ENCODE data around the gene SLC25A13. TPM values are rescaled to one million over a fixed set of nuclear protein-coding genes. Genes with fewer than 3 reads are reported as not detected.

The SLC25A13 gene
- total RNA-seq, 1 experiment from 2014 or later, result 71.7 TPM

- Mint-ChIP-seq H3K4me3 (no peak overlapping the region), H3K36me3 (ENCODE audit: insufficient read depth in 1 of 3, low read depth in 3 of 3) (peaks cover 8 to 15% (median 10%) of the 10 kb centered on the region in 3 experiments), H3K27ac (no peak overlapping the region), H3K9me3 (no peaks in the 10 kb centered on the region; a peak in 1 of 5 replicates), H3K27me3 (ENCODE audit: low read depth) (no peaks in the 10 kb centered on the region), H3K4me1 (peaks cover 6% of the 10 kb centered on the region in 2 experiments; a peak in 3 of 4 replicates)
- Histone ChIP-seq H3K23me2 (ENCODE audit: insufficient read length, low read depth, low read length, poor library complexity, severe bottlenecking) (no peaks in the 10 kb centered on the region), H3K56ac (ENCODE audit: insufficient read length, low read depth, low read length) (no peak overlapping the region), H2AFZ (ENCODE audit: low read length) (no peak overlapping the region), H2AK5ac (ENCODE audit: insufficient read length, low read length) (no peak overlapping the region), H2BK12ac (ENCODE audit: insufficient read length, low read depth, low read length) (no peak overlapping the region), H4K5ac (ENCODE audit: insufficient read length, low read depth, low read length) (no peak overlapping the region), H3K18ac (ENCODE audit: insufficient read length, low read depth, low read length) (no peak overlapping the region), H3T11ph (ENCODE audit: low read length) (no peak overlapping the region), H3K9ac (ENCODE audit: extremely low read depth, insufficient read length, low read length) (no peak overlapping the region), H3K23ac (ENCODE audit: insufficient read length, low read depth, low read length) (no peak overlapping the region), H2BK20ac (ENCODE audit: low read depth, low read length, poor library complexity, severe bottlenecking) (no peak overlapping the region), H3K79me2 (ENCODE audit: insufficient read depth, low read length) (no peaks in the 10 kb centered on the region), H3K27me3 (ENCODE audit: insufficient read depth, low read length) (no peaks in the 10 kb centered on the region), H3K4me2 (ENCODE audit: insufficient read depth, insufficient read length, low read length) (no peak overlapping the region), H2BK5ac (ENCODE audit: insufficient read length, low read length) (no peak overlapping the region), H3K27ac (ENCODE audit: insufficient read length, low read depth, low read length) (no peak overlapping the region), H2BK15ac (ENCODE audit: low read depth, low read length) (no peak overlapping the region), H4K20me1 (ENCODE audit: control insufficient read depth, insufficient read depth, insufficient read length) (no peaks in the 10 kb centered on the region), H3K79me1 (ENCODE audit: insufficient read depth, low read depth, low read length, poor library complexity, severe bottlenecking) (no peaks in the 10 kb centered on the region), H2BK120ac (ENCODE audit: low read depth, low read length, poor library complexity, severe bottlenecking) (no peak overlapping the region), H3K14ac (ENCODE audit: insufficient read depth, low read length) (no peak overlapping the region), H3K4me1 (ENCODE audit: insufficient read depth, low read length) (no peaks in the 10 kb centered on the region), H4K91ac (ENCODE audit: insufficient read length, low read depth, low read length) (no peak overlapping the region), H3K9me3 (ENCODE audit: control insufficient read depth, low read depth, low read length) (no peaks in the 10 kb centered on the region), H4K8ac (replicated peaks; ENCODE audit: insufficient read length, low read depth, low read length) (no peak overlapping the region), H3K4ac (ENCODE audit: low read depth, low read length) (no peak overlapping the region)
- WGBS (ENCODE audit: extremely low coverage, insufficient read length, low lambda C conversion rate), result no CpG with 5 or more reads among the region's 1 CpG
- DNase-seq, result no peak
- TF ChIP-seq CTCF (conservative IDR thresholded peaks at IDR 0.05), result no peak
Measured at GRCh38 chr7:96266015-96266414, 55.9 kb downstream of the SLC25A13 start.

Measured in H9 (cell line).